Medulla oblongata (tissue), 1 donor: ENCODE measurements around the gene C17orf58.
A peak's percentile ranks its signal among the peaks of the same experiment; 100 is the strongest.
"Not testable (repeated sequence)": the region's sequence is repeated elsewhere in the genome, so short reads cannot be mapped to it uniquely, and the experiment has no call there.

Experiments
- DNase-seq: peaks from one replicate; pipeline ENCODE4 v3.0.0-alpha.2; 2015; ENCODE audit errors: extremely low spot score

C17orf58 gene

GRCh38 chr17:68004201-68004600 is 7.9 kb upstream of the C17orf58 start:
- DNase-seq, result no peak

- DNase-seq, result no peak
Observed at GRCh38 chr17:67999291-67999911, 3.1 kb upstream of the C17orf58 start.

- no peak for DNase-seq
Observed at GRCh38 chr17:67998466-67998865, 2.2 kb upstream of the C17orf58 start.

- peak; percentile 21 for DNase-seq
Observed at GRCh38 chr17:67995570-67996263, 552 bp downstream of the C17orf58 start.

- DNase-seq, result peak; percentile 36
Observed at GRCh38 chr17:67994817-67995569, 1.3 kb downstream of the C17orf58 start.

- no peak for DNase-seq
Observed at GRCh38 chr17:67993998-67994361, 2.3 kb downstream of the C17orf58 start.

- DNase-seq, result peak; percentile 88
Observed at GRCh38 chr17:67993153-67993997, 2.9 kb downstream of the C17orf58 start.

GRCh38 chr17:67992548-67993152 is 3.6 kb downstream of the C17orf58 start:
- peak; percentile 23 for DNase-seq

GRCh38 chr17:67990909-67991308 is 5.4 kb downstream of the C17orf58 start:
- no peak for DNase-seq

GRCh38 chr17:67983383-67983688 is 12.9 kb downstream of the C17orf58 start:
- no peak for DNase-seq

GRCh38 chr17:67982686-67983382 is 13.4 kb downstream of the C17orf58 start:
- DNase-seq, result peak; percentile 32

GRCh38 chr17:67982034-67982640 is 14.1 kb downstream of the C17orf58 start:
- peak; percentile 69 for DNase-seq

GRCh38 chr17:67980883-67981282 is 15.4 kb downstream of the C17orf58 start:
- not testable (repeated sequence) for DNase-seq

- peak; percentile 36 for DNase-seq
Observed at GRCh38 chr17:67980456-67980855, 15.8 kb downstream of the C17orf58 start.

- not testable (repeated sequence) for DNase-seq
Observed at GRCh38 chr17:67976306-67976705, 20.0 kb downstream of the C17orf58 start.

GRCh38 chr17:67974598-67975066 is 21.6 kb downstream of the C17orf58 start:
- DNase-seq, result no peak

GRCh38 chr17:67974185-67974584 is 22.1 kb downstream of the C17orf58 start:
- no peak for DNase-seq

- DNase-seq, result no peak
Observed at GRCh38 chr17:67970783-67971182, 25.5 kb downstream of the C17orf58 start.

GRCh38 chr17:67963145-67963572 is 33.1 kb downstream of the C17orf58 start:
- peak; percentile 87 for DNase-seq

- DNase-seq, result not testable (repeated sequence)
Observed at GRCh38 chr17:67962156-67962555, 34.1 kb downstream of the C17orf58 start.
